BJ (cell line): Measurements from ENCODE around the gene RGMB. TPM values are rescaled to one million over a fixed set of nuclear protein-coding genes. Genes with fewer than 3 reads are reported as not detected.
A peak's percentile ranks its signal among the peaks of the same experiment; 100 is the strongest.

Experiments used
- CTCF ChIA-PET: fragments of 350-600 bp; formaldehyde crosslinking; extraction: SDS; loops from one replicate; lab custom pipeline; 2021; ENCODE audit warnings: antibody characterized with exemption, inconsistent platforms; lab: Yijun Ruan, JAX
- POLR2A ChIA-PET: fragments of 300-600 bp; sonication (Branson Sonifier 250); formaldehyde crosslinking; extraction: SDS; loops from one replicate; lab custom pipeline; 2021; ENCODE audit warnings: antibody characterized with exemption; lab: Charles Lee
- DNase-seq: peaks from one replicate; pipeline ENCODE4 v3.0.0-alpha.2; 2011; ENCODE audit warnings: low read depth
- H3K27me3 ChIP-seq: 2 replicates; pipeline ENCODE4 v1.6.0; 2011; ENCODE audit warnings: low read length; ENCODE audit not compliant: control insufficient read depth, insufficient read depth
- H3K36me3 ChIP-seq: 2 replicates; pipeline ENCODE4 v1.5.1; 2011; ENCODE audit warnings: low read length; ENCODE audit not compliant: control insufficient read depth, insufficient read depth
- H3K4me3 ChIP-seq: 2 replicates; pipeline ENCODE4 v1.5.1; 2011; ENCODE audit warnings: low read depth, mild to moderate bottlenecking, control low read depth, low read length
- CTCF ChIP-seq: IDR thresholded peaks from 2 replicates; pipeline ENCODE4 v1.5.1; 2011; ENCODE audit warnings: low read depth, mild to moderate bottlenecking, control low read depth, inconsistent platforms, low read length, moderate library complexity; ENCODE audit not compliant: insufficient read depth
- polyA plus RNA-seq: library from polyadenylated mRNA; depleted of rRNA; stranded (reverse); fragments of >200 nt; gene quantifications from 2 replicates; pipeline ENCODE4 v1.2.3, GENCODE V29; 2011

The RGMB gene
- polyA plus RNA-seq, 1 experiment: 89.7 TPM

GRCh38 chr5:98757978-98758377 is 15.5 kb upstream of the RGMB start:
- Histone ChIP-seq H3K36me3 (no peaks in the 10 kb centered on the region), H3K4me3 (no peak overlapping the region), H3K27me3 (no peaks in the 10 kb centered on the region)
- no peak for DNase-seq
- CTCF ChIA-PET: no interaction called here
- POLR2A ChIA-PET: no interaction called here
- no peak for TF ChIP-seq CTCF

DNA sequence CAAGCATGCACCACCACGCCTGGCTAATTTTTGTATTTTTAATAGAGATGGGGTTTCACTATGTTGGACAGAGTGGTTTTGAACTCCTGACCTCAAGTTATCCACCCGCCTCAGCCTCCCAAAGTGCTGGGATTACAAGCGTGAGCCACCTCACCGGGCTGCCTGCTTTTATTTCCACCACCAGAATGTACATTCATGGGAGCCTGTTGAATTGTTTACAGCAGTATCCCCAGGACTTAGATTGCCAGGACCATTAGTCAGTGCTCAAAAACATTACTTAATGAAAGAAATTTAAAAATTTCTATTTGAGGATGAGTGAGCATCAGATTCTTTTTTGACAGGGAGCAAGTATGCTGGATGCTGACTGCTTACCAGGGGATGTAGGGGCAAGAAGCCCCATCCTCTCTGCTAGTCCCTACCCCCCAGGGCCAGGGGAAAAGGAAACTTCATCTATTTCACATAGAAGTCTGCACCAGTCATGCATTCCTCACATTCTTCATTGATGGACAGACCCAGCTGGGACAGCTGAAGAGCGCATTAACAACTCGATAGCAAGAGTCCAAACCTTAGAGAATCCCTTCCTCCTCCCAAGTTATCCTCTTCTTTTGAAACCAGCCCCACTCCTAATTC is 10.3 kb upstream of the RGMB start:
- H3K4me3 ChIP-seq: no peak overlapping the region
- TF ChIP-seq CTCF: no peak
- CTCF ChIA-PET: no interaction called here

GRCh38 chr5:98765815-98766214 is 7.6 kb upstream of the RGMB start:
- H3K36me3 ChIP-seq: no peaks in the 10 kb centered on the region
- CTCF ChIA-PET: interaction anchor here (0.6 kb wide), 1 partner anchor 1319 kb away, joined by 6 read pairs; no protein-coding TSS in a partner anchor

More for the DNA sequence above, 10.3 kb upstream of the RGMB start:
- H3K36me3 ChIP-seq: no peaks in the 10 kb centered on the region
- DNase-seq: peak; percentile 86
- H3K27me3 ChIP-seq: no peaks in the 10 kb centered on the region
- POLR2A ChIA-PET: no interaction called here

DNA sequence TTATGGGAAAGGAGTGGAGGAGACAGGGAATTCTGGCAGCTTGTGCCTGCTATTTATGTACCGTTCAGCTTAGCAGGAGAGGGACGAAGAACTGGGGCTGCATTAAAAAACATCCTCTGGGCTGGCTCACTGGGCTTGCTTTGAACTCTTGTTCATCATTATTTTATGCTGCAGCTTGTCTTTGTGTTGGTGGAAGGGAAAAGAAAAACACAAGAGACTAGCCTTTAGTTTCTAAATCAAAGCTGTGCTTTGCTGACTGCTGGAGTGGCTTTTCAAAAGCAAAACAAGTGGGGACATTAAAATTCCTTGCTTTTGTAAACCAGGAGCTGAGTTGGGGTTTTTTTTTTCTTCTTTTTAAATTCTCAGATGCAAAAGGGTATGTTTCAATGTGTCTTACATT is 5.9 kb upstream of the RGMB start:
- no peak for DNase-seq
- ChIA-PET CTCF (interaction anchor here (0.7 to 5.7 kb wide), 25 partner anchors 29 to 1536 kb away, joined by 3 to 70 read pairs (median 5); no protein-coding TSS in a partner anchor), POLR2A (interaction anchor here (0.7 to 1.0 kb wide), 2 partner anchors 354 to 426 kb away, joined by 5 read pairs; no protein-coding TSS in a partner anchor)
- Histone ChIP-seq H3K36me3 (no peaks in the 10 kb centered on the region), H3K27me3 (no peaks in the 10 kb centered on the region), H3K4me3 (no peak overlapping the region)
- no peak for TF ChIP-seq CTCF

More at GRCh38 chr5:98765815-98766214, 7.6 kb upstream of the RGMB start:
- Histone ChIP-seq H3K4me3 (no peak overlapping the region), H3K27me3 (no peaks in the 10 kb centered on the region)
- POLR2A ChIA-PET: no interaction called here
- TF ChIP-seq CTCF: no peak
- DNase-seq: no peak

DNA sequence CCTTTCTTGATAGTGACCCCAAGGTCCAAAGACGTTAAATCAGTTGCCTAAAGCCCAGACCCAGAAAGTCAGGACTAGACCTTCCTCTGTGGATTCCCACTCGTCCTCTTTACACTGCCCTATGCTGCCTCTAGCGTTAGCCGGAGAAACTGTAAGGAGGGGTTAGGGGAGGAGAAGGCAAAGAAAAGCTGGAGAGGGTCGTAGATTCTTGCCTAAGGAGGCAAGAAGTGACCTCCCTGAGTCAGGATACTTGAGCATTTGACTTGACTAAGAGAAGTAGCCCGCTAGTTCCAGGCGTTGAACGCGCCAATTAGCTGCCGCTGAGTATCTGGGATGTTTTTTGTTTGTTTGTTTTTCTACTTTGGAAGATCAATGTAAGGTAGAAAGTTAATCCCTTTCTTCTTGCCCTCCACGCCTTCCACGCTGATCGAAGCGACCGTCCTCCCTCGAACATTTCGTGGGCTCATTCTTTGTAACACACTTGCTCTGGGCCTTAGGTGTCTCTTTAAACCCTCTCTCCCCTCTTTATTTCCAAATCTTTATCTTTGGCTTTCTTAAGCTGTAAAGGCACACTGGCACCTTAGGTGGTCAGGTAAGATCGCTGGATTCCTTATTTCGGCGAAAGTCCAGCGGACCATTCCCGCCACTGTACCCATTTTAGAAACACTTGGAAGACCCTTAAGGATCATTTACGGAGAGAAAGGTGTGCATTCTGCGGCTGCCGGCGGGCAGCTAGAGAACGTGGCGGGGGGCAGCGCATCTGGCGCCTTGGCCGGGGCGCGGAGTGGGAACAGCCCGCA is 5.1 kb upstream of the RGMB start:
- Histone ChIP-seq H3K36me3 (no peaks in the 10 kb centered on the region), H3K4me3 (peak overlapping the region; percentile 84), H3K27me3 (no peaks in the 10 kb centered on the region)
- POLR2A ChIA-PET: interaction anchor here (0.6 to 1.3 kb wide), 5 partner anchors 136 to 1186 kb away, joined by 3 to 6 read pairs (median 3); no protein-coding TSS in a partner anchor
- no peak for DNase-seq
- TF ChIP-seq CTCF: peak; percentile 96
- CTCF ChIA-PET: interaction anchor here (0.5 to 5.7 kb wide), 53 partner anchors 10 to 1588 kb away, joined by 3 to 70 read pairs (median 4); no protein-coding TSS in a partner anchor
